ENCODE measurements around the gene FNIP2. TPM values are rescaled to one million over a fixed set of nuclear protein-coding genes. Genes with fewer than 3 reads are reported as not detected.

The FNIP2 gene
- total and polyA plus RNA-seq, 9 of the 15 experiments (the other 6 are each of a cell fraction or from before 2014, with no cell fraction given), result 1.7 to 15.5 (median 8.3) TPM

GRCh38 chr4:158948071-158948470 lies 179.2 kb downstream of the FNIP2 start:
- intact Hi-C loops (cut with micrococcal nuclease), result no loop called here
- H3K27ac ChIP-seq (ENCODE audit: extremely low read depth, low read depth, low read length), result no peak overlapping the region
- no peak overlapping the region for H3K9ac ChIP-seq (ENCODE audit: insufficient read depth in 1 of 2, low read depth in 2 of 2, low read length in 2 of 2)
- in situ Hi-C loops (cut with MboI), result no loop called here
- H3K27me3 ChIP-seq (ENCODE audit: control insufficient read depth in 2 of 2, insufficient read depth in 2 of 2, low read length in 2 of 2), result no peaks in the 10 kb centered on the region
- no peak for TF ChIP-seq MLLT1 (IDR thresholded peaks at IDR 0.05)
- no peak for TF ChIP-seq CC2D1A (IDR thresholded peaks at IDR 0.05)
- no peak for TF ChIP-seq GABPB1 (CRISPR knock-in tag; IDR thresholded peaks at IDR 0.05)
- TF ChIP-seq ZNF644 (tag; IDR thresholded peaks at IDR 0.05; ENCODE audit: low read depth), result no peak
- TF ChIP-seq THAP12 (CRISPR knock-in tag; IDR thresholded peaks at IDR 0.05), result no peak
- no peak for TF ChIP-seq GTF3C2 (IDR thresholded peaks at IDR 0.05; ENCODE audit: borderline replicate concordance, extremely low read depth, insufficient read length)
- CTCF ChIA-PET (ENCODE audit: low intra/inter-chr PET ratio), result no interaction called here
- no peak for DNase-seq (ENCODE audit: extremely low read depth in 1 of 4, low spot score in 3 of 4)
- no TSS peak for BruUV-seq (replicated peaks)
- no peaks in the 10 kb centered on the region for H3K9me1 ChIP-seq (ENCODE audit: control insufficient read depth, insufficient read depth, low read length)
- H3K4me1 ChIP-seq (replicated peaks in 1 of 2; ENCODE audit: control insufficient read depth in 2 of 2, insufficient read depth in 2 of 2, low read length in 2 of 2), result no peaks in the 10 kb centered on the region; a peak in 1 of 5 replicates
- H3K9me3 ChIP-seq (replicated peaks; ENCODE audit: control insufficient read depth, insufficient read depth, low read depth, low read length), result peaks cover 9% of the 10 kb centered on the region; the same call in 1 of the 2 replicates
- no peak for ATAC-seq
- no peak overlapping the region for H2AFZ ChIP-seq (ENCODE audit: low read depth, low read length)
- H3K4me2 ChIP-seq (ENCODE audit: insufficient read depth, low read length), result no peak overlapping the region
- no peak overlapping the region for H3K4me3 ChIP-seq
- no peaks in the 10 kb centered on the region for H3K79me2 ChIP-seq (ENCODE audit: control insufficient read depth, insufficient read depth, low read length)
- FAIRE-seq, result no peak
- 45% methylated on average over 2 of the region's 2 CpGs for WGBS (ENCODE audit: insufficient coverage, low coverage, missing lambda C conversion rate)
- H4K20me1 ChIP-seq (replicated peaks; ENCODE audit: control insufficient read depth, insufficient read depth, low read length), result no peaks in the 10 kb centered on the region
- POLR2A ChIA-PET, result interaction anchor here (1.2 kb wide), 1 partner anchor 11 kb away, joined by 3 read pairs; no protein-coding TSS in a partner anchor
- H3K36me3 ChIP-seq (ENCODE audit: control insufficient read depth, insufficient read depth, low read length), result no peaks in the 10 kb centered on the region

Measured in K562 (cell line).